GM12878 (cell line): Measurements from ENCODE around the gene MAPKBP1. TPM values are rescaled to one million over a fixed set of nuclear protein-coding genes. Genes with fewer than 3 reads are reported as not detected.

Experiments
- ATF2 ChIP-seq: IDR thresholded peaks from 2 replicates; pipeline ENCODE4 v1.6.1; 2012; ENCODE audit warnings: low read length, inconsistent platforms
- BACH1 ChIP-seq: fragments of 450-650 bp; IDR thresholded peaks from 2 replicates; pipeline ENCODE4 v1.6.1; 2017; ENCODE audit warnings: mild to moderate bottlenecking, borderline replicate concordance
- CREB1 ChIP-seq: IDR thresholded peaks from 2 replicates; pipeline ENCODE4 v1.6.1; 2012; ENCODE audit warnings: low read depth, mild to moderate bottlenecking, inconsistent platforms
- E4F1 ChIP-seq: fragments of 450-650 bp; IDR thresholded peaks from 2 replicates; pipeline ENCODE4 v1.6.1; 2018; ENCODE audit warnings: borderline replicate concordance, mild to moderate bottlenecking; ENCODE audit not compliant: partially characterized antibody
- KDM1A ChIP-seq: fragments of 200-600 bp; sonication (generic); IDR thresholded peaks from 2 replicates; pipeline ENCODE4 v1.6.1; 2016; ENCODE audit warnings: borderline replicate concordance
- NKRF ChIP-seq: fragments of 450-650 bp; conservative IDR thresholded peaks from 2 replicates; pipeline ENCODE4 v1.6.1; 2017; ENCODE audit warnings: mild to moderate bottlenecking, moderate library complexity
- SKIL ChIP-seq: fragments of 450-650 bp; IDR thresholded peaks from 2 replicates; pipeline ENCODE4 v1.6.1; 2017; ENCODE audit warnings: mild to moderate bottlenecking, low read depth, inconsistent platforms; ENCODE audit not compliant: poor library complexity, severe bottlenecking
- ZNF217 ChIP-seq: fragments of 450-650 bp; IDR thresholded peaks from 2 replicates; pipeline ENCODE4 v1.6.1; 2017; ENCODE audit warnings: antibody characterized with exemption, mild to moderate bottlenecking
- polyA plus RNA-seq, 11 experiments: library from polyadenylated mRNA; depleted of rRNA in 4 of 11; unstranded in 6 of 11; stranded (reverse) in 5 of 11; fragments of >200 nt; fragmentation: Nextera tagmentation in 4 of 11; fragmentation: Illumina TruSeq in 1 of 11; extraction: Ambion mirVana in 4 of 11; extraction: Trizol in 1 of 11; gene quantifications; 1 replicate in 1 of 11; 2 replicates in 10 of 11; pipeline versions ENCODE4 v1.2.1 to v1.2.3, GENCODE V29; 2011 to 2016; ENCODE audit warnings: inconsistent platforms in 2 of 11, missing spikeins in 2 of 11, low read depth in 1 of 11
- total RNA-seq, 4 experiments: library from RNA; depleted of rRNA in 3 of 4; stranded (reverse); fragments of >200 nt in 3 of 4; fragmentation: Illumina TruSeq in 1 of 4; extraction: Trizol in 1 of 4; gene quantifications; 2 replicates each; pipeline versions ENCODE4 v1.2.1 to v1.2.3, GENCODE V29; 2013 to 2021

The MAPKBP1 gene
- total and polyA plus RNA-seq, 10 of the 15 experiments (the other 5 are each of a cell fraction or from before 2014, with no cell fraction given) = 0.44 to 19.0 (median 7.3) TPM

- TF ChIP-seq SKIL (no peak), BACH1 (no peak), ZNF217 (no peak), KDM1A (no peak), NKRF (no peak), CREB1 (no peak), E4F1 (no peak), ATF2 (no peak)
- TF ChIP-seq, all 136 proteins: peak for 0
Measured at GRCh38 chr15:41809121-41809520, 34.8 kb downstream of the MAPKBP1 start (continued).
